Activated CD8-positive, alpha-beta T cell treated with anti-CD3 and anti-CD28 coated beads, Interleukin-2, amount 10 ng/mL, durations not matched to agents 7 days and 5 days (primary cell): ENCODE results near the gene PPEF1. TPM values are rescaled to one million over a fixed set of nuclear protein-coding genes. Genes with fewer than 3 reads are reported as not detected.

Experiments used
- ATAC-seq: fragments of 150-1000 bp; cut with Tn5 transposase; one replicate; pipeline ENCODE4 v1.10.0; 2021; ENCODE audit warnings: moderate library complexity
- CTCF ChIA-PET: fragments of 350-600 bp; sonication (Branson Sonifier 250); formaldehyde crosslinking; loops from one replicate; lab custom pipeline; 2021; ENCODE audit warnings: antibody characterized with exemption; lab: Charles Lee
- POLR2A ChIA-PET: fragments of 350-600 bp; sonication (Branson Sonifier 250); formaldehyde crosslinking; loops from one replicate; lab custom pipeline; 2021; ENCODE audit warnings: antibody characterized with exemption; lab: Charles Lee
- DNase-seq: peaks from one replicate; pipeline ENCODE4 v3.0.0-alpha.2; 2020
- H3K27ac Mint-ChIP-seq: one replicate; pipeline ENCODE4 v1.8.0; 2021; ENCODE audit warnings: mild to moderate bottlenecking, mixed read lengths
- H3K27me3 Mint-ChIP-seq: one replicate; pipeline ENCODE4 v1.8.0; 2021; ENCODE audit warnings: low read depth, mixed read lengths
- H3K36me3 Mint-ChIP-seq: one replicate; pipeline ENCODE4 v1.8.0; 2021; ENCODE audit warnings: low read depth, mixed read lengths
- H3K4me1 Mint-ChIP-seq: one replicate; pipeline ENCODE4 v1.8.0; 2021; ENCODE audit warnings: low read depth, mixed read lengths
- H3K4me3 Mint-ChIP-seq: one replicate; pipeline ENCODE4 v1.8.0; 2021; ENCODE audit warnings: mild to moderate bottlenecking, mixed read lengths
- H3K9me3 Mint-ChIP-seq: one replicate; pipeline ENCODE4 v1.8.0; 2022; ENCODE audit warnings: mixed read lengths; ENCODE audit not compliant: insufficient read depth
- total RNA-seq, 2 experiments: library from RNA; stranded (reverse); gene quantifications; one replicate each; pipeline ENCODE4 v1.2.3, GENCODE V29; 2021

PPEF1 gene
- total RNA-seq, result not detected

- DNase-seq (no peak), ATAC-seq (no peak)
- H3K36me3 Mint-ChIP-seq, result no peaks in the 10 kb centered on the region
- H3K9me3 Mint-ChIP-seq, result no peaks in the 10 kb centered on the region
- H3K4me1 Mint-ChIP-seq, result no peaks in the 10 kb centered on the region
- ChIA-PET POLR2A (no interaction called here), CTCF (no interaction called here)
- no peak within 1 kb of the TSS for H3K4me3 Mint-ChIP-seq
- no peaks in the 10 kb centered on the region for H3K27me3 Mint-ChIP-seq
- H3K27ac Mint-ChIP-seq, result no peak within 1 kb of the TSS
These were observed at the start of gene PPEF1 for GRCh38 chrX:18707426-18708049. Gene PPEF1, plus strand, starts transcription at chrX:18707645. Its CDS starts 136 bp downstream, at chrX:18707781.

- H3K36me3 Mint-ChIP-seq, result no peaks in the 10 kb centered on the region
- H3K4me3 Mint-ChIP-seq, result no peak overlapping the region
- no peak for DNase-seq
- H3K9me3 Mint-ChIP-seq, result no peaks in the 10 kb centered on the region
- ATAC-seq, result no peak
- H3K27me3 Mint-ChIP-seq, result no peaks in the 10 kb centered on the region
- ChIA-PET CTCF (no interaction called here), POLR2A (no interaction called here)
- no peaks in the 10 kb centered on the region for H3K4me1 Mint-ChIP-seq
- H3K27ac Mint-ChIP-seq, result no peak overlapping the region
These were observed 46.2 kb upstream of the PPEF1 start for GRCh38 chrX:18661273-18661672.

GRCh38 chrX:18664947-18665346 is 42.5 kb upstream of the PPEF1 start:
- CTCF ChIA-PET, result no interaction called here

GRCh38 chrX:18666614-18667013 is 40.8 kb upstream of the PPEF1 start:
- Mint-ChIP-seq H3K36me3 (no peaks in the 10 kb centered on the region), H3K4me1 (no peaks in the 10 kb centered on the region), H3K27ac (no peak overlapping the region), H3K9me3 (no peaks in the 10 kb centered on the region), H3K4me3 (no peak overlapping the region), H3K27me3 (peaks cover 1% of the 10 kb centered on the region)
- ATAC-seq (no peak), DNase-seq (no peak)
- ChIA-PET CTCF (no interaction called here), POLR2A (no interaction called here)

More at GRCh38 chrX:18664947-18665346, 42.5 kb upstream of the PPEF1 start:
- Mint-ChIP-seq H3K9me3 (no peaks in the 10 kb centered on the region), H3K4me3 (no peak overlapping the region), H3K36me3 (no peaks in the 10 kb centered on the region), H3K27me3 (peaks cover 1% of the 10 kb centered on the region), H3K27ac (no peak overlapping the region), H3K4me1 (no peaks in the 10 kb centered on the region)
- POLR2A ChIA-PET, result no interaction called here
- DNase-seq, result no peak
- no peak for ATAC-seq

GRCh38 chrX:18668071-18668835 is 39.2 kb upstream of the PPEF1 start:
- no peaks in the 10 kb centered on the region for H3K4me1 Mint-ChIP-seq
- H3K4me3 Mint-ChIP-seq, result no peak overlapping the region
- ChIA-PET POLR2A (no interaction called here), CTCF (no interaction called here)
- H3K9me3 Mint-ChIP-seq, result no peaks in the 10 kb centered on the region
- no peak for DNase-seq
- no peak overlapping the region for H3K27ac Mint-ChIP-seq
- no peak for ATAC-seq
- peaks cover 1% of the 10 kb centered on the region for H3K27me3 Mint-ChIP-seq
- H3K36me3 Mint-ChIP-seq, result no peaks in the 10 kb centered on the region

GRCh38 chrX:18672008-18672407 is 35.4 kb upstream of the PPEF1 start, which contains the start of gene RS1:
Gene RS1, minus strand, starts transcription at chrX:18672108. Its CDS starts 40 bp downstream, at chrX:18672068.
- peaks cover 5% of the 10 kb centered on the region for H3K4me1 Mint-ChIP-seq
- H3K27ac Mint-ChIP-seq, result no peak within 1 kb of the TSS

GRCh38 chrX:18674417-18674787 is 33.0 kb upstream of the PPEF1 start:
- peak overlapping the region; percentile 77 for H3K27ac Mint-ChIP-seq
- peak overlapping the region; percentile 73 for H3K4me3 Mint-ChIP-seq

More at GRCh38 chrX:18672008-18672407, 35.4 kb upstream of the PPEF1 start, which contains the start of gene RS1:
- Mint-ChIP-seq H3K4me3 (no peak within 1 kb of the TSS), H3K36me3 (no peaks in the 10 kb centered on the region), H3K27me3 (peaks cover 1% of the 10 kb centered on the region), H3K9me3 (no peaks in the 10 kb centered on the region)
- DNase-seq (no peak), ATAC-seq (no peak)
- CTCF ChIA-PET, result no interaction called here
- POLR2A ChIA-PET, result no interaction called here

GRCh38 chrX:18674788-18675735 is 32.4 kb upstream of the PPEF1 start:
- Mint-ChIP-seq H3K27ac (peak overlapping the region; percentile 84), H3K27me3 (no peaks in the 10 kb centered on the region), H3K4me3 (peak overlapping the region; percentile 73), H3K9me3 (no peaks in the 10 kb centered on the region), H3K36me3 (no peaks in the 10 kb centered on the region), H3K4me1 (peaks cover 10% of the 10 kb centered on the region)
- CTCF ChIA-PET, result no interaction called here
- ATAC-seq (peak; percentile 88), DNase-seq (peak; percentile 81)
- POLR2A ChIA-PET, result no interaction called here

More at GRCh38 chrX:18674417-18674787, 33.0 kb upstream of the PPEF1 start:
- no peaks in the 10 kb centered on the region for H3K36me3 Mint-ChIP-seq
- POLR2A ChIA-PET, result no interaction called here
- ATAC-seq (peak; percentile 42), DNase-seq (peak; percentile 24)
- CTCF ChIA-PET, result no interaction called here
- H3K9me3 Mint-ChIP-seq, result no peaks in the 10 kb centered on the region
- H3K4me1 Mint-ChIP-seq, result peaks cover 10% of the 10 kb centered on the region
- H3K27me3 Mint-ChIP-seq, result peaks cover 1% of the 10 kb centered on the region

GRCh38 chrX:18676050-18676449 is 31.4 kb upstream of the PPEF1 start:
- Mint-ChIP-seq H3K27me3 (no peaks in the 10 kb centered on the region), H3K4me3 (no peak overlapping the region), H3K9me3 (no peaks in the 10 kb centered on the region), H3K27ac (no peak overlapping the region), H3K36me3 (no peaks in the 10 kb centered on the region), H3K4me1 (peaks cover 10% of the 10 kb centered on the region)
- ChIA-PET POLR2A (interaction anchor here (0.7 kb wide), 1 partner anchor 19 kb away, joined by 3 read pairs; no protein-coding TSS in a partner anchor), CTCF (no interaction called here)
- no peak for DNase-seq
- no peak for ATAC-seq

GRCh38 chrX:18676470-18676869 is 31.0 kb upstream of the PPEF1 start:
- DNase-seq, result no peak
- no peak for ATAC-seq
- ChIA-PET POLR2A (no interaction called here), CTCF (interaction anchor here (0.8 kb wide), 1 partner anchor 658 kb away, joined by 3 read pairs; no protein-coding TSS in a partner anchor)
- Mint-ChIP-seq H3K9me3 (no peaks in the 10 kb centered on the region), H3K4me1 (peaks cover 10% of the 10 kb centered on the region), H3K27me3 (no peaks in the 10 kb centered on the region), H3K36me3 (no peaks in the 10 kb centered on the region), H3K27ac (no peak overlapping the region), H3K4me3 (no peak overlapping the region)

- no peak for ATAC-seq
These were observed 30.1 kb upstream of the PPEF1 start for GRCh38 chrX:18677161-18677869.

More at GRCh38 chrX:18677161-18677869, 30.1 kb upstream of the PPEF1 start:
- H3K9me3 Mint-ChIP-seq, result no peaks in the 10 kb centered on the region
- no peak overlapping the region for H3K27ac Mint-ChIP-seq
- POLR2A ChIA-PET, result no interaction called here
- H3K36me3 Mint-ChIP-seq, result no peaks in the 10 kb centered on the region
- peaks cover 10% of the 10 kb centered on the region for H3K4me1 Mint-ChIP-seq
- CTCF ChIA-PET, result interaction anchor here (0.8 kb wide), 1 partner anchor 657 kb away, joined by 3 read pairs; no protein-coding TSS in a partner anchor
- no peak overlapping the region for H3K4me3 Mint-ChIP-seq
- no peaks in the 10 kb centered on the region for H3K27me3 Mint-ChIP-seq
- DNase-seq, result no peak
